GM23338 (cell line): ENCODE results near the gene LUC7L. TPM values are rescaled to one million over a fixed set of nuclear protein-coding genes. Genes with fewer than 3 reads are reported as not detected.

Experiments used
- CREB1 ChIP-seq: fragments of 250-450 bp; sonication (Bioruptor Pico); IDR thresholded peaks from 2 replicates; pipeline ENCODE4 v1.5.0; 2020; ENCODE audit warnings: low read depth, mild to moderate bottlenecking, moderate library complexity
- EZH2 ChIP-seq: fragments of 200-600 bp; sonication (generic); IDR thresholded peaks from one replicate; pipeline ENCODE4 v1.8.0; 2017; ENCODE audit warnings: antibody characterized with exemption, mild to moderate bottlenecking, low read depth; ENCODE audit not compliant: unreplicated experiment
- EZH2phosphoT487 ChIP-seq: fragments of 200-600 bp; sonication (generic); IDR thresholded peaks from one replicate; pipeline ENCODE4 v1.8.1; 2018; ENCODE audit warnings: antibody characterized with exemption; ENCODE audit not compliant: unreplicated experiment
- JUNB ChIP-seq: IDR thresholded peaks from one replicate; pipeline ENCODE4 v1.6.1; 2016; ENCODE audit warnings: antibody characterized with exemption; ENCODE audit not compliant: unreplicated experiment
- NANOG ChIP-seq: IDR thresholded peaks from 2 replicates; pipeline ENCODE4 v1.6.1; 2016; ENCODE audit warnings: antibody characterized with exemption, borderline replicate concordance
- STAT1 ChIP-seq: IDR thresholded peaks from one replicate; pipeline ENCODE4 v1.6.1; 2016; ENCODE audit warnings: antibody characterized with exemption; ENCODE audit not compliant: unreplicated experiment
- ZNF331 ChIP-seq: fragments of 250-450 bp; sonication (Bioruptor Pico); IDR thresholded peaks from 2 replicates; pipeline ENCODE4 v1.5.0; 2020; ENCODE audit warnings: low read depth, mild to moderate bottlenecking, moderate library complexity
- polyA plus RNA-seq: library from polyadenylated mRNA; unstranded; fragments of >200 nt; fragmentation: Nextera tagmentation; extraction: Ambion mirVana; gene quantifications from 2 replicates; pipeline ENCODE4 v1.2.1, GENCODE V29; 2016
- total RNA-seq: library from RNA; depleted of rRNA; stranded (reverse); fragments of >200 nt; shearing (Covaris generic); gene quantifications from 2 replicates; pipeline ENCODE4 v1.2.3, GENCODE V29; 2014
- TF ChIP-seq, protein P1 (sequence below): fragments of 250-450 bp; sonication (Bioruptor Pico); IDR thresholded peaks from 2 replicates; pipeline ENCODE4 v1.5.0; 2020; ENCODE audit warnings: mild to moderate bottlenecking, moderate library complexity
- TF ChIP-seq, protein P2 (sequence below): IDR thresholded peaks from one replicate; pipeline ENCODE4 v1.6.1; 2018; ENCODE audit warnings: antibody characterized with exemption; ENCODE audit not compliant: unreplicated experiment
- TF ChIP-seq, protein P3 (sequence below): IDR thresholded peaks from 2 replicates; pipeline ENCODE4 v1.6.1; 2016; ENCODE audit warnings: antibody characterized with exemption

Gene LUC7L
- total and polyA plus RNA-seq, 2 experiments from 2014 or later: 114 to 151 TPM

GRCh38 chr16:194516-194915 lies 34.7 kb downstream of the LUC7L start (continued):
- TF ChIP-seq, protein P1, sequence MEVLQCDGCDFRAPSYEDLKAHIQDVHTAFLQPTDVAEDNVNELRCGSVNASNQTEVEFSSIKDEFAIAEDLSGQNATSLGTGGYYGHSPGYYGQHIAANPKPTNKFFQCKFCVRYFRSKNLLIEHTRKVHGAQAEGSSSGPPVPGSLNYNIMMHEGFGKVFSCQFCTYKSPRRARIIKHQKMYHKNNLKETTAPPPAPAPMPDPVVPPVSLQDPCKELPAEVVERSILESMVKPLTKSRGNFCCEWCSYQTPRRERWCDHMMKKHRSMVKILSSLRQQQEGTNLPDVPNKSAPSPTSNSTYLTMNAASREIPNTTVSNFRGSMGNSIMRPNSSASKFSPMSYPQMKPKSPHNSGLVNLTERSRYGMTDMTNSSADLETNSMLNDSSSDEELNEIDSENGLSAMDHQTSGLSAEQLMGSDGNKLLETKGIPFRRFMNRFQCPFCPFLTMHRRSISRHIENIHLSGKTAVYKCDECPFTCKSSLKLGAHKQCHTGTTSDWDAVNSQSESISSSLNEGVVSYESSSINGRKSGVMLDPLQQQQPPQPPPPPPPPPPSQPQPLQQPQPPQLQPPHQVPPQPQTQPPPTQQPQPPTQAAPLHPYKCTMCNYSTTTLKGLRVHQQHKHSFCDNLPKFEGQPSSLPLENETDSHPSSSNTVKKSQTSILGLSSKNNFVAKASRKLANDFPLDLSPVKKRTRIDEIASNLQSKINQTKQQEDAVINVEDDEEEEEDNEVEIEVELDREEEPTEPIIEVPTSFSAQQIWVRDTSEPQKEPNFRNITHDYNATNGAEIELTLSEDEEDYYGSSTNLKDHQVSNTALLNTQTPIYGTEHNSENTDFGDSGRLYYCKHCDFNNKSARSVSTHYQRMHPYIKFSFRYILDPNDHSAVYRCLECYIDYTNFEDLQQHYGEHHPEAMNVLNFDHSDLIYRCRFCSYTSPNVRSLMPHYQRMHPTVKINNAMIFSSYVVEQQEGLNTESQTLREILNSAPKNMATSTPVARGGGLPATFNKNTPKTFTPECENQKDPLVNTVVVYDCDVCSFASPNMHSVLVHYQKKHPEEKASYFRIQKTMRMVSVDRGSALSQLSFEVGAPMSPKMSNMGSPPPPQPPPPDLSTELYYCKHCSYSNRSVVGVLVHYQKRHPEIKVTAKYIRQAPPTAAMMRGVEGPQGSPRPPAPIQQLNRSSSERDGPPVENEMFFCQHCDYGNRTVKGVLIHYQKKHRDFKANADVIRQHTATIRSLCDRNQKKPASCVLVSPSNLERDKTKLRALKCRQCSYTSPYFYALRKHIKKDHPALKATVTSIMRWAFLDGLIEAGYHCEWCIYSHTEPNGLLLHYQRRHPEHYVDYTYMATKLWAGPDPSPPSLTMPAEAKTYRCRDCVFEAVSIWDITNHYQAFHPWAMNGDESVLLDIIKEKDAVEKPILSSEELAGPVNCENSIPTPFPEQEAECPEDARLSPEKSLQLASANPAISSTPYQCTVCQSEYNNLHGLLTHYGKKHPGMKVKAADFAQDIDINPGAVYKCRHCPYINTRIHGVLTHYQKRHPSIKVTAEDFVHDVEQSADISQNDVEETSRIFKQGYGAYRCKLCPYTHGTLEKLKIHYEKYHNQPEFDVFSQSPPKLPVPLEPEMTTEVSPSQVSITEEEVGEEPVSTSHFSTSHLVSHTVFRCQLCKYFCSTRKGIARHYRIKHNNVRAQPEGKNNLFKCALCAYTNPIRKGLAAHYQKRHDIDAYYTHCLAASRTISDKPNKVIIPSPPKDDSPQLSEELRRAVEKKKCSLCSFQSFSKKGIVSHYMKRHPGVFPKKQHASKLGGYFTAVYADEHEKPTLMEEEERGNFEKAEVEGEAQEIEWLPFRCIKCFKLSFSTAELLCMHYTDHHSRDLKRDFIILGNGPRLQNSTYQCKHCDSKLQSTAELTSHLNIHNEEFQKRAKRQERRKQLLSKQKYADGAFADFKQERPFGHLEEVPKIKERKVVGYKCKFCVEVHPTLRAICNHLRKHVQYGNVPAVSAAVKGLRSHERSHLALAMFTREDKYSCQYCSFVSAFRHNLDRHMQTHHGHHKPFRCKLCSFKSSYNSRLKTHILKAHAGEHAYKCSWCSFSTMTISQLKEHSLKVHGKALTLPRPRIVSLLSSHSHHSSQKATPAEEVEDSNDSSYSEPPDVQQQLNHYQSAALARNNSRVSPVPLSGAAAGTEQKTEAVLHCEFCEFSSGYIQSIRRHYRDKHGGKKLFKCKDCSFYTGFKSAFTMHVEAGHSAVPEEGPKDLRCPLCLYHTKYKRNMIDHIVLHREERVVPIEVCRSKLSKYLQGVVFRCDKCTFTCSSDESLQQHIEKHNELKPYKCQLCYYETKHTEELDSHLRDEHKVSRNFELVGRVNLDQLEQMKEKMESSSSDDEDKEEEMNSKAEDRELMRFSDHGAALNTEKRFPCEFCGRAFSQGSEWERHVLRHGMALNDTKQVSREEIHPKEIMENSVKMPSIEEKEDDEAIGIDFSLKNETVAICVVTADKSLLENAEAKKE: no peak
- TF ChIP-seq CREB1 (CRISPR knock-in tag) (no peak), STAT1 (no peak), EZH2 (no peak), JUNB (no peak), NANOG (no peak), EZH2phosphoT487 (no peak), ZNF331 (CRISPR knock-in tag) (no peak)
- TF ChIP-seq, protein P2, sequence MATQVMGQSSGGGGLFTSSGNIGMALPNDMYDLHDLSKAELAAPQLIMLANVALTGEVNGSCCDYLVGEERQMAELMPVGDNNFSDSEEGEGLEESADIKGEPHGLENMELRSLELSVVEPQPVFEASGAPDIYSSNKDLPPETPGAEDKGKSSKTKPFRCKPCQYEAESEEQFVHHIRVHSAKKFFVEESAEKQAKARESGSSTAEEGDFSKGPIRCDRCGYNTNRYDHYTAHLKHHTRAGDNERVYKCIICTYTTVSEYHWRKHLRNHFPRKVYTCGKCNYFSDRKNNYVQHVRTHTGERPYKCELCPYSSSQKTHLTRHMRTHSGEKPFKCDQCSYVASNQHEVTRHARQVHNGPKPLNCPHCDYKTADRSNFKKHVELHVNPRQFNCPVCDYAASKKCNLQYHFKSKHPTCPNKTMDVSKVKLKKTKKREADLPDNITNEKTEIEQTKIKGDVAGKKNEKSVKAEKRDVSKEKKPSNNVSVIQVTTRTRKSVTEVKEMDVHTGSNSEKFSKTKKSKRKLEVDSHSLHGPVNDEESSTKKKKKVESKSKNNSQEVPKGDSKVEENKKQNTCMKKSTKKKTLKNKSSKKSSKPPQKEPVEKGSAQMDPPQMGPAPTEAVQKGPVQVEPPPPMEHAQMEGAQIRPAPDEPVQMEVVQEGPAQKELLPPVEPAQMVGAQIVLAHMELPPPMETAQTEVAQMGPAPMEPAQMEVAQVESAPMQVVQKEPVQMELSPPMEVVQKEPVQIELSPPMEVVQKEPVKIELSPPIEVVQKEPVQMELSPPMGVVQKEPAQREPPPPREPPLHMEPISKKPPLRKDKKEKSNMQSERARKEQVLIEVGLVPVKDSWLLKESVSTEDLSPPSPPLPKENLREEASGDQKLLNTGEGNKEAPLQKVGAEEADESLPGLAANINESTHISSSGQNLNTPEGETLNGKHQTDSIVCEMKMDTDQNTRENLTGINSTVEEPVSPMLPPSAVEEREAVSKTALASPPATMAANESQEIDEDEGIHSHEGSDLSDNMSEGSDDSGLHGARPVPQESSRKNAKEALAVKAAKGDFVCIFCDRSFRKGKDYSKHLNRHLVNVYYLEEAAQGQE: no peak
- TF ChIP-seq, protein P3, sequence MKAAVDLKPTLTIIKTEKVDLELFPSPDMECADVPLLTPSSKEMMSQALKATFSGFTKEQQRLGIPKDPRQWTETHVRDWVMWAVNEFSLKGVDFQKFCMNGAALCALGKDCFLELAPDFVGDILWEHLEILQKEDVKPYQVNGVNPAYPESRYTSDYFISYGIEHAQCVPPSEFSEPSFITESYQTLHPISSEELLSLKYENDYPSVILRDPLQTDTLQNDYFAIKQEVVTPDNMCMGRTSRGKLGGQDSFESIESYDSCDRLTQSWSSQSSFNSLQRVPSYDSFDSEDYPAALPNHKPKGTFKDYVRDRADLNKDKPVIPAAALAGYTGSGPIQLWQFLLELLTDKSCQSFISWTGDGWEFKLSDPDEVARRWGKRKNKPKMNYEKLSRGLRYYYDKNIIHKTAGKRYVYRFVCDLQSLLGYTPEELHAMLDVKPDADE: no peak
